GM10248 (cell line): ENCODE measurements around the gene SLC25A26.

Source experiments
- CTCF ChIA-PET: fragments of 300-600 bp; sonication (Branson Sonifier 250); formaldehyde crosslinking; extraction: SDS; loops from one replicate; lab custom pipeline; 2021; ENCODE audit warnings: antibody characterized with exemption; lab: Yijun Ruan, JAX
- POLR2A ChIA-PET: fragments of 350-650 bp; sonication (Branson Sonifier 250); formaldehyde crosslinking; extraction: SDS; loops from one replicate; lab custom pipeline; 2020; ENCODE audit warnings: antibody characterized with exemption; lab: Yijun Ruan, JAX
- DNase-seq: peaks from one replicate; pipeline ENCODE4 v3.0.0; 2012; ENCODE audit errors: extremely low spot score
- TF ChIP-seq, protein P1 (sequence below): IDR thresholded peaks from 2 replicates; pipeline ENCODE4 v1.5.1; 2012; ENCODE audit warnings: mild to moderate bottlenecking, low read depth; ENCODE audit errors: extremely low read depth, missing control alignments, control extremely low read depth

SLC25A26 gene, protein sequence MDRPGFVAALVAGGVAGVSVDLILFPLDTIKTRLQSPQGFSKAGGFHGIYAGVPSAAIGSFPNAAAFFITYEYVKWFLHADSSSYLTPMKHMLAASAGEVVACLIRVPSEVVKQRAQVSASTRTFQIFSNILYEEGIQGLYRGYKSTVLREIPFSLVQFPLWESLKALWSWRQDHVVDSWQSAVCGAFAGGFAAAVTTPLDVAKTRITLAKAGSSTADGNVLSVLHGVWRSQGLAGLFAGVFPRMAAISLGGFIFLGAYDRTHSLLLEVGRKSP

DNA sequence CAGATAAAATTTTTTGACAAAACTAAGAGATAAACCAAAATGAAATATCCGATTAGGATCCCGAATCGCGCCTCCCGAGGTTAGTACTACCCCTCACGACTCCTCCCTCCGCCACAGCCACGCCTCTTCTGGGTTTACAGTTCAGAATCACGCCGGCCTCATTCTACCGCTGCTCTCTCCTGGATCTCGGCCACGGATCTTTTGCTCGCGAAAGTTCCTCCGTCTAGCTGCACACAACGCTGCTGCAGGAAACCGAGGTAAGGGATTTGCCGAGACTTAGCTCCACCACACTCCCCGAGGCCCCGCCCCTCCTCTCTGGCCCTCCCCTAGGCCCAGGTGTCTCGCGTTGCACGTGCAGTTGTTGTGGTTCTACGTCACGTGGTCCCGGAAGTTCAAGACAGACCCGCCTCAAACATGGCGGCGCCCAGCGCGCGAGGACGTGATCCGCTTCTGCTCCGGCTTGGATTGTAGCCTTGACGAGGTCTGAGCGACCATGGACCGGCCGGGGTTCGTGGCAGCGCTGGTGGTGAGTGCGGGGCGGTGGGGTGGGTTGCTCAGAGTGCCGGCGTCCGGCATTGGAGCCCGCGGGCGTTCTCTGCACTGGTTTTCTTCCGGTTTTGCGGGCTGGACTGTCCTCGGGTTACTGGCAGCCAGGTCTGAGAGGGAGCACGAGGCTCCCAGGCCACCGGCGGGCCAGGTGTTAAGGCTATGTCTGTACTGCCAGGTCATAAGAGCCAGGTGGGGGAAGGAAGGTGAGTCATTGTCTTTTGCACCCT lies at the start of gene SLC25A26:
TSS of gene SLC25A26 (plus strand) at position 400 of the 776 bp plus-strand sequence. CDS start at position 494, 94 bp downstream.
- CTCF ChIA-PET: no interaction called here
- TF ChIP-seq, protein P1, sequence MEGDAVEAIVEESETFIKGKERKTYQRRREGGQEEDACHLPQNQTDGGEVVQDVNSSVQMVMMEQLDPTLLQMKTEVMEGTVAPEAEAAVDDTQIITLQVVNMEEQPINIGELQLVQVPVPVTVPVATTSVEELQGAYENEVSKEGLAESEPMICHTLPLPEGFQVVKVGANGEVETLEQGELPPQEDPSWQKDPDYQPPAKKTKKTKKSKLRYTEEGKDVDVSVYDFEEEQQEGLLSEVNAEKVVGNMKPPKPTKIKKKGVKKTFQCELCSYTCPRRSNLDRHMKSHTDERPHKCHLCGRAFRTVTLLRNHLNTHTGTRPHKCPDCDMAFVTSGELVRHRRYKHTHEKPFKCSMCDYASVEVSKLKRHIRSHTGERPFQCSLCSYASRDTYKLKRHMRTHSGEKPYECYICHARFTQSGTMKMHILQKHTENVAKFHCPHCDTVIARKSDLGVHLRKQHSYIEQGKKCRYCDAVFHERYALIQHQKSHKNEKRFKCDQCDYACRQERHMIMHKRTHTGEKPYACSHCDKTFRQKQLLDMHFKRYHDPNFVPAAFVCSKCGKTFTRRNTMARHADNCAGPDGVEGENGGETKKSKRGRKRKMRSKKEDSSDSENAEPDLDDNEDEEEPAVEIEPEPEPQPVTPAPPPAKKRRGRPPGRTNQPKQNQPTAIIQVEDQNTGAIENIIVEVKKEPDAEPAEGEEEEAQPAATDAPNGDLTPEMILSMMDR: no peak
- peak; percentile 98 for DNase-seq
- POLR2A ChIA-PET: interaction anchor here (0.6 kb wide), 1 partner anchor 1436 kb away, joined by 3 read pairs; no protein-coding TSS in a partner anchor

DNA sequence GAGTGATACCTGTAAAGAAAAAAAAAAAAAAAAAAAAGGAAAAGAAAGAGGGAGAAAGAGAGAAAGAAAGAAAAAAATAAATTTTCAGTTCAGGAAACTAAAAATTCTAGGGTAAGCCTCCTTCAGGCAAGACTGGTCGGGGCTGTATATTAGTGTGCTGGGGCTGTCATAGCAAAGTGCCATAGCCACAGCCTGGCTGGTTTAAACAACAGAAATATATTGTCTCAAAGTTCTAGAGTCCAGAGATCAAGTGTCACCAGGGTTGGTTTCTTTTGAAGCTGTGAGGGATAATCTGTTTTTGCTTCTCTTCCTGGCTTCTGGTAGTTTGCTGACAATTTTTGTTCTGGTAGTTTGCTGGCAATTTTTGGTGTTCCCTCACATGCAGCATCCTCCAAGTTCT lies 48.4 kb upstream of the SLC25A26 start:
- CTCF ChIA-PET: no interaction called here

DNA sequence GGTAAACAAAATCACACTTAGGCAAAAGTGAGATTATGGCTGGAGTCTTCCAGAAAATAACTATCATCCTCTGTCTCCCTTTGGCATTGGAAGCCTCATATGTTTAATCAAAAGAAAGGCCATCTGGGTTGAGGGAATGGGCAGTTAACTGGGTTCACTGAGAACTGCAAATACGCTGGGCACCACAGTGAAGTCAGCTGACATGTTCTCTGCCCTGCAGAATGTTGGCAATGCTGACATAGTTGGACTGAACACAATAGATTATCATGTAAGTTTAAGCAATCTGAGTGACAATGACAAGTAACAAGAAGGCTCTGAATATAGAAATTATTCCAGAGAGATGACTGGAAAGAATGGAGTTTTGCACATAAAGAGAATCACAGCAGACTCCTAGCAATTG lies 43.8 kb upstream of the SLC25A26 start:
- TF ChIP-seq, protein P1: no peak
- ChIA-PET CTCF (no interaction called here), POLR2A (no interaction called here)
- DNase-seq: no peak

More for the DNA sequence above, 48.4 kb upstream of the SLC25A26 start:
- POLR2A ChIA-PET: no interaction called here
- no peak for DNase-seq
- TF ChIP-seq, protein P1: no peak

DNA sequence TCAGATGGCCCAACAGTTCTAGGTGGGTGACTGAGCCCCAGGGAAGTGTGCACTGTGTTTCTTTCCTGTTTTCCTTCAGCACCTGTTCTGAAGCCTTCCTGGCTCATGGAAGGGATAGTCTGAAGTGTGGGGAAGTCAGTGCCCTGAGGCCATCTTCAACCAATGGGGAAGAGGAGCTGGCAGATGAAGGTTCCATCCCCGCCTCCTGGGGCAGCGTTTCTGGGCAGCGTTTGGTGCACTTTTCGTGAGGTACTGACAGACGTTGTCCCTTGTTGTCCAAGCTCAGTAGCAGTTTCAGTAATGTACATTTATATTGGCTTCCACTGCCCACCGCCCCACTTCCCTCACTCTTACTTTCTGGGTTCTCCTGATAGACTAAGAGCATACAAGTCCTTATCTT lies 42.6 kb upstream of the SLC25A26 start:
- no peak for DNase-seq
- TF ChIP-seq, protein P1: no peak
- ChIA-PET CTCF (no interaction called here), POLR2A (no interaction called here)

DNA sequence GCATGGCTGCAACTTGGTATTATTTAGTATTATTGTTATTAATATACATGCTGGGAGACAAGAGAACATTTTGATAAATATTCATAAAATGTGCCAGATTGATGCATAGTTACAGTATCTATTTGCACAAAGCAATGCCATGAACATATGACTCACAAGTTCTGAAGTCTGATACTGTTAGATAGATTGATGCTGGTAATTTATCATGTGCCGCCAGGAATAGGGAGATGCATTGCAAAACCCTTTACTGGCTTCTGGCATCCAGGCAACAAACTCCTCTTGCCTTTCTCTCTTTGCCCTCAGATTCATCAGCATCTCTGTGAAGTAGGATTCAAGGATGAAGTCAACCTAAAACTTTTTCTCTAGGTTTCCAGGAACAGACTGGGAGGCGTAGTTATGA lies 41.0 kb upstream of the SLC25A26 start:
- CTCF ChIA-PET: interaction anchor here (1.2 kb wide), 1 partner anchor 12 kb away, joined by 3 read pairs; no protein-coding TSS in a partner anchor
- DNase-seq: no peak
- POLR2A ChIA-PET: no interaction called here
- TF ChIP-seq, protein P1: no peak

DNA sequence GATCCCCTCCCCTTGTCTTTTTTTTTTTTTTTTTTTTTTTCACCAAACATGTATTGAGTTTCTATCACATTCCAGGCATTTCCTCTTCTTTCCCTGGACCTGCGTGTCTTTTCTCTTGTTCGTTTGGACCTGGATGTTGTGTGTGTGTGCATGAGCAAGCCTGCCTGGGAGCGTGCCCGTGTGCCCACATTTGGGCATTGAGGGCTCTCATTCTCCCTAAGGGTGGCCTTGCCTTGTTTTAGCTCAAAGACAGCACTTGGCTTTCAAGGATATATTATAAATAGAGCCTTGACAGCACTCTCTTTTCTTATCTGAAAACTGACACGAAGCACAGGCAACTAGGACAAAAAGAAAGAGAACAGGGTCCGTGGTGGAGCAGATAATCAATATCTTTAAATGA lies 39.0 kb upstream of the SLC25A26 start:
- no peak for DNase-seq
- ChIA-PET CTCF (interaction anchor here (1.2 kb wide), 1 partner anchor 25 kb away, joined by 3 read pairs; no protein-coding TSS in a partner anchor), POLR2A (no interaction called here)
- TF ChIP-seq, protein P1: no peak
